ENCODE measurements around the gene CDK18.

The CDK18 gene

GRCh38 chr1:205532996-205533735 lies 28.7 kb downstream of the CDK18 start:
- in situ Hi-C loops (cut with HindIII; ENCODE audit: low sequenced_read_pairs): no loop called here
- TF ChIP-seq, protein P1, sequence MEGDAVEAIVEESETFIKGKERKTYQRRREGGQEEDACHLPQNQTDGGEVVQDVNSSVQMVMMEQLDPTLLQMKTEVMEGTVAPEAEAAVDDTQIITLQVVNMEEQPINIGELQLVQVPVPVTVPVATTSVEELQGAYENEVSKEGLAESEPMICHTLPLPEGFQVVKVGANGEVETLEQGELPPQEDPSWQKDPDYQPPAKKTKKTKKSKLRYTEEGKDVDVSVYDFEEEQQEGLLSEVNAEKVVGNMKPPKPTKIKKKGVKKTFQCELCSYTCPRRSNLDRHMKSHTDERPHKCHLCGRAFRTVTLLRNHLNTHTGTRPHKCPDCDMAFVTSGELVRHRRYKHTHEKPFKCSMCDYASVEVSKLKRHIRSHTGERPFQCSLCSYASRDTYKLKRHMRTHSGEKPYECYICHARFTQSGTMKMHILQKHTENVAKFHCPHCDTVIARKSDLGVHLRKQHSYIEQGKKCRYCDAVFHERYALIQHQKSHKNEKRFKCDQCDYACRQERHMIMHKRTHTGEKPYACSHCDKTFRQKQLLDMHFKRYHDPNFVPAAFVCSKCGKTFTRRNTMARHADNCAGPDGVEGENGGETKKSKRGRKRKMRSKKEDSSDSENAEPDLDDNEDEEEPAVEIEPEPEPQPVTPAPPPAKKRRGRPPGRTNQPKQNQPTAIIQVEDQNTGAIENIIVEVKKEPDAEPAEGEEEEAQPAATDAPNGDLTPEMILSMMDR (IDR thresholded peaks at IDR 0.05; ENCODE audit: low read depth, low read length): no peak
- no peak for DNase-seq (ENCODE audit: low read depth, low spot score)
- no peak overlapping the region for H3K4me3 ChIP-seq (ENCODE audit: low read depth, low read length)

GRCh38 chr1:205533748-205534443 lies 29.4 kb downstream of the CDK18 start:
- TF ChIP-seq, protein P1 (IDR thresholded peaks at IDR 0.05; ENCODE audit: low read depth, low read length): no peak
- no peak for DNase-seq (ENCODE audit: low read depth, low spot score)
- in situ Hi-C loops (cut with HindIII; ENCODE audit: low sequenced_read_pairs): no loop called here
- H3K4me3 ChIP-seq (ENCODE audit: low read depth, low read length): no peak overlapping the region

- H3K4me3 ChIP-seq (ENCODE audit: low read depth, low read length): no peak overlapping the region
- in situ Hi-C loops (cut with HindIII; ENCODE audit: low sequenced_read_pairs): no loop called here
- DNase-seq (ENCODE audit: low read depth, low spot score): no peak
- TF ChIP-seq, protein P1 (IDR thresholded peaks at IDR 0.05; ENCODE audit: low read depth, low read length): no peak
These were observed 30.0 kb downstream of the CDK18 start for GRCh38 chr1:205534444-205534985.

DNA sequence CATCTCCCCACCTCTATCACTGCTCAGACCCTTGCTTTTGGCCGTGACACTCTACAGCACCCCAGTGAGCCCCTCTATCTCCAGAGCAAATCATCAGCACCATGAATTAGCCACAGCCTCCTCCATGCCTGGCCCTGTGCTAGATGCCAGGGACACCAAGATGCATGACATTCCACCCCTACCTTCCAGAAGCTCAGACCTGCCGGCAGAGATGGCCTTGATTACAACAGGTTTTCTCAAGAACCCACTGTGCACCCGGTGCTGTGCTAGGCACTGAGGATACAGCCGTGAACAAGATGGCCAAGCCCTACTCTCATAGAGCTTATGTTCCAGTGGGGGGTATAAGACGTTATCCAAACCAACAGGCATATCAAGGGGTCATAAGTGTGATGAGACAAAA lies 30.6 kb downstream of the CDK18 start:
- H3K4me3 ChIP-seq (ENCODE audit: low read depth, low read length): no peak overlapping the region
- in situ Hi-C loops (cut with HindIII; ENCODE audit: low sequenced_read_pairs): no loop called here
- DNase-seq (ENCODE audit: low read depth, low spot score): no peak
- TF ChIP-seq, protein P1 (IDR thresholded peaks at IDR 0.05; ENCODE audit: low read depth, low read length): no peak

DNA sequence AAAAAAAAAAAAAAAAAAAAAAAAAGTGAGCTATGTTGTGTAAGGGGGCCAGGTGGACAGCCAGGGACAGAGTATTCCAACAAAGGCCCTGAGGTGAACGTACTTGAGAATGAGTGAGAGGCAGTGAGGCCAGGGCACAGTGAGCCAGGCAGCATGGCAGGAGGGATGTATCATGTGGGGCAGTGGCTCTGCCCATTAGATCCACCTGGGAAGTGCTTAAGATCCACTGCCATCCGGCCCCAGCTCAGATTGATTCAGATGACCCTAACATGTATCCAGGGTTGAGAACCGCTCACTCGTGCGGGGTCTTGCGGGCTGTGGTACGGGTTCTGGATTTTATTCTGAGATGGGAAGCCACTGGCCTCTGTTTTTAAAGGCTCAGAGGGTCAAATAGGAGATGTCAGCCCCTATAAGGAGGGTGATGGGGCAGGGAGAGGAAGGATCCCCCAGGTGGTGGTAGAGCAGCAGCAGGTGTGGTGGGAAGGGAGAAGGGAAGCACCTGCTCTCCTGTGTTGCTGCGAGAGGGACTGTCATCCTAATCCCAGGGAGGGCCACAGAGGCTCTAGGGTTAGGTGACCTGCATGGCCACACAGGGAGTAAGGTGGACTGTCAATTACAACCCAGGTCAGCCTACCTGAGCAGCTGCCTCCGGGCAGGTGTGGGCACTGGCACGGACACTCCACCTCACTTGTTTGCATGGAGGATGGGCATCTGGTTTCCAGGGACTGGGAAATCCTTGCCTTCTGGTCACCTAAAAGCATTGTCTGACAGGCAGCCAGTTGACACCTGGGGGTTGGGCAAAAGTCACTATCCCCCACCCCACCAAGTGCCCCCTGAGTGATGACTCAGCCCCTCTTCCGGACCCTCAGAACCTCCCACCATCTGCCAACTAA lies 31.6 kb downstream of the CDK18 start:
- in situ Hi-C loops (cut with HindIII; ENCODE audit: low sequenced_read_pairs): no loop called here
- no peak for DNase-seq (ENCODE audit: low read depth, low spot score)
- TF ChIP-seq, protein P1 (IDR thresholded peaks at IDR 0.05; ENCODE audit: low read depth, low read length): no peak
- H3K4me3 ChIP-seq (ENCODE audit: low read depth, low read length): no peak overlapping the region

DNA sequence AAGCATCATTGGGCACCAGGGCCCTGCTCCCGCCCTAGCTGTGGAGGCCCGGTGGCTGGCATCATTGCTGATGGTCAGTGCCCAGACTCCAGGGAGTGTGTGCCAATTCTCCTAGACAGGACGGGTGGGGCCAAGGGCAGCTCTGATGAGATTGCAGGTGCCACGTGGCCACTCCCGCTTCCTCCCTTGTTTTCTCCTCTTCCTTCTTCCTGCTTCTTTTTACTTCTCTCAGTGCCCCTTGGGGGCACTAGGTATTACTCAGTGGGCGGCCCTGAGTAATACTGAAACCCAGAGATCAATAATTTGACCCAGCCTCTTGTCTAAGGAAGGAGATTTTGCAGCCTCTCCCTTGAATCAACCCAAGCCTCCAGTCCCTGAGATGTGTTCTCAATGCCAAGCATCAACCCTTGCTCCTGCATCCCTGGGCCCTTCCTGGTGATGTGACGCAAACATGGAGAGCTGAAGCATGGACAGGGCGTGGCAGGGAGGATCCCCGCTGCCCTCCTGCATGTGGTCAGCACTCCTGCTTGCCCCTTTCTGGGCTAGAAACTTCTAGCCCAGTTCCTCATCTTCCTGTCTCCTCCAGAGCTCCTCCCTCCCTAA lies 32.4 kb downstream of the CDK18 start:
- no peak for DNase-seq (ENCODE audit: low read depth, low spot score)
- in situ Hi-C loops (cut with HindIII; ENCODE audit: low sequenced_read_pairs): no loop called here
- no peak overlapping the region for H3K4me3 ChIP-seq (ENCODE audit: low read depth, low read length)
- TF ChIP-seq, protein P1 (IDR thresholded peaks at IDR 0.05; ENCODE audit: low read depth, low read length): no peak

All from astrocyte of the spinal cord (primary cell).